ENCODE data around the gene ZMYND12. TPM values are rescaled to one million over a fixed set of nuclear protein-coding genes. Genes with fewer than 3 reads are reported as not detected.
"Not testable (repeated sequence)": the region's sequence is repeated elsewhere in the genome, so short reads cannot be mapped to it uniquely, and the experiment has no call there.

ZMYND12 gene
- total RNA-seq = under 1 TPM; 0.45 to 0.84 TPM

GRCh38 chr1:42456010-42456753 is at the start of gene ZMYND12, which contains the start of gene PPCS:
Gene ZMYND12 (minus strand): TSS chr1:42456022. CDS start chr1:42455997, 25 bp downstream.
Gene PPCS (plus strand): TSS chr1:42456543. CDS start chr1:42456566, 23 bp downstream.
- ATAC-seq = peak; percentile 88 to 93
- H3K27ac Mint-ChIP-seq = peak within 1 kb of the TSS; percentile 93 to 98
- H3K36me3 Mint-ChIP-seq = peaks cover 21 to 26% of the 10 kb centered on the region in 2 donors
- DNase-seq (ENCODE audit: low spot score in 2 of 2) = peak; percentile 88 to 94
- H3K9me3 Mint-ChIP-seq = no peaks in the 10 kb centered on the region

DNA sequence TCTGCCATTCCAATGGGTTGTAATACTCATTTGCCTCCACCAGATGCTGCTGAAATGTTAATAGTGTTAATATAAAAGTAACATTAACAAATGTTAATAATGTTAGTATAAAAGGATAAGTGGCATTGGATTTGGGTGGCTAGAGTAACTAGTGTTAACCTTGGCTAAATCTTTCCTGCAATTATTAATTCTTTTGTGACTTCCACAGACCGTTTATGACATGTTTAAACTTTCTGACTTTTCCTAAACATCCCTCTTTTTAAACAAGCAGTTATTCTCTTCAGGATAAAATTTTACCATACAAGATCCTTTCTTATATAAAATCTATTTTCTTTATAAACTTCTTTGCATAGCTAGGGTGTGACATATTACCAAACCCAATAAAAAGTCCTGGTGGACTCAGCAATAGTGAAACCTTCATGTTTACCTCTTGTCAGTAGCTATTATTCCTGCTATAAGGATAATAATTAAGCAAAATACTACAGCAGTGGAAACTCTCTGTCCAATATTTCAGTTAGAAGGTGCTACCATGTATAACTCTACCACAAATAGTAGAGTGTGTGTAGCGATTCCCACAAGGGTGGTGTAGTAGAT is 48.8 kb upstream of the ZMYND12 start:
- Mint-ChIP-seq H3K36me3 (peaks cover 32 to 40% of the 10 kb centered on the region in 2 donors), H3K9me3 (peaks cover 12 to 16% of the 10 kb centered on the region in 2 donors), H3K27ac (no peak overlapping the region)
- ATAC-seq = no peak
- no peak for DNase-seq (ENCODE audit: low spot score in 2 of 2)

DNA sequence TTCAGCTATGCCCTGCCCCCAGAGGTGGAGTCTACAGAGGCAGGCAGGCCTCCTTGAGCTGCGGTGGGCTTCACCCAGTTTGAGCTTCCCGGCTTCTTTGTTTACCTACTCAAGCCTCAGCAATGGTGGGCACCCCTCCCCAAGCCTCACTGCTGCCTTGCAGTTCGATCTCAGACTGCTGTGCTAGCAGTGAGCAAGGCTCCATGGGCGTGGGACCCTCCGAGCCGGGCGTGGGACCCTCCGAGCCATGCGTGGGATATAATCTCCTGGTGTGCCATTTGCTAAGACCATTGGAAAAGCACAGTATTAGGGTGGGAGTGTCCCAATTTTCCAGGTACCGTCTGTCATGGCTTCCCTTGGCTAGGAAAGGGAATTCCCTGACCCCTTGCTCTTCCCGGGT is 46.2 kb upstream of the ZMYND12 start:
- not testable (repeated sequence) for DNase-seq (ENCODE audit: low spot score in 2 of 2); ATAC-seq; H3K27ac Mint-ChIP-seq
- Mint-ChIP-seq H3K36me3 (peaks cover 19 to 26% of the 10 kb centered on the region in 2 donors), H3K9me3 (peaks cover 9 to 12% of the 10 kb centered on the region in 2 donors)

DNA sequence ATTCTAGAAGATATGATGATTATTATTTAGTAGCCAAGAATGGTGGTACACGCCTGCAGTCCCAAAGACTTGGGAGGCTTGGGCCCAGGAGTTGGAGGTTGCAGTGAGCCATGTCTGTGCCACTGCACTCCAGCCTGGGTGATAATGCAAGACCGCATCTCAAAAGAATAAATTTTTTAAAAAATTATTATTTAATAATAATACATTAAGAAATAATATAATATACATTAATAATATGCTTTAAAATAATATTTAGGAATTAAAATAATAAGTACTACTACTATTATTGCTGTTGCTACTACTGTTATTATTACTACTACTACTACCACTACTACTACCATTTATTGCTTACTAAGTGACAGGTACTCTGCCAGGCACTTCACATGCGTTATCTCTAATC is 34.4 kb upstream of the ZMYND12 start:
- peaks cover 0 to 6% of the 10 kb centered on the region in 2 donors for H3K36me3 Mint-ChIP-seq
- no peak overlapping the region for H3K27ac Mint-ChIP-seq
- peaks cover 0 to 8% of the 10 kb centered on the region in 2 donors for H3K9me3 Mint-ChIP-seq
- DNase-seq (ENCODE audit: low spot score in 2 of 2) (no peak), ATAC-seq (no peak)

DNA sequence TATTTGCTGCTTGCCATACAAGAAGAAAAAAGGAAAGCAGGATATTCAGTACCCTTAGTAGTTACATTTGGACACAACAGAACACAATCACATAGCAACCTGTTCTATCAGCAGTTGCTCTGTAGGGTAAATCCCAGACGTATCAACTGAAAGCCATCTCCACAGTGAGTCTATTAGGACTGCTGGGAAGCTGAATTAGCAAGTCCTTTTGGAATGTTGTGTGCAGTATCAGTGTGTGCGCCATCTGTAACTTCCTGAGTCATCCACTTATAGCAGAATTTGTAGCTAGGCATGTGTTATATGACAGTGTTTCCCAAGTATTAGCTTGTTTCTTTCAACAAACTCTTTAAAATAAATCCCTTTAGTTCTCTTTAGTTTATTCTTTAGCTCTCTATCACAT is 28.6 kb upstream of the ZMYND12 start:
- DNase-seq (ENCODE audit: low spot score in 2 of 2) (no peak), ATAC-seq (no peak)
- H3K9me3 Mint-ChIP-seq = no peaks in the 10 kb centered on the region
- H3K36me3 Mint-ChIP-seq = no peaks in the 10 kb centered on the region
- no peak overlapping the region for H3K27ac Mint-ChIP-seq

- H3K27ac Mint-ChIP-seq = no peak overlapping the region
- H3K9me3 Mint-ChIP-seq = no peaks in the 10 kb centered on the region
- DNase-seq (ENCODE audit: low spot score in 2 of 2) = no peak
- ATAC-seq = no peak
- no peaks in the 10 kb centered on the region for H3K36me3 Mint-ChIP-seq
These were observed 26.9 kb upstream of the ZMYND12 start for GRCh38 chr1:42482635-42483153.

GRCh38 chr1:42480921-42481320 is 25.1 kb upstream of the ZMYND12 start:
- Mint-ChIP-seq H3K36me3 (no peaks in the 10 kb centered on the region), H3K27ac (no peak overlapping the region)
- no peak for ATAC-seq

DNA sequence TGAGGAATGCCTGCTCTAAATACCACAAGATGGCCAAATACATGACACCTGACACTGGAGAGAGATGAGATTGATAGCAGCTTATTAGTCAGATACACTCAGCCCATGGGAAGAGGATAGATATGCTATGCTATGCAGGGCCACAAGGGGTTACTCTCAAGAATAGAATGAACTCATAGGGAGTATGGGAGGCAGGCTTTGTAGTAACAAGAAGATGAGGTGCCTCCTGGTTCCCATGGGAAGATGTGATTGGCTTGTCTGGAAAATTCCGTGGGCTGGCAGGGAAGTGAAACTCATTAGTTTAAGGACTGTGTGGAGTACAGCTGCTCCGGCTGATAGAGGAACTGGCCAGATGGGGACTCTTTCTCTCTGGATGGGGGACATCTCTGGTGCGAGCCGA is 23.8 kb upstream of the ZMYND12 start:
- H3K36me3 Mint-ChIP-seq = no peaks in the 10 kb centered on the region
- no peaks in the 10 kb centered on the region for H3K9me3 Mint-ChIP-seq
- H3K27ac Mint-ChIP-seq = no peak overlapping the region
- ATAC-seq (peak in 1 of 2 donors; percentile 50), DNase-seq (ENCODE audit: low spot score in 2 of 2) (no peak)

More at GRCh38 chr1:42480921-42481320, 25.1 kb upstream of the ZMYND12 start:
- no peak for DNase-seq (ENCODE audit: low spot score in 2 of 2)
- H3K9me3 Mint-ChIP-seq = no peaks in the 10 kb centered on the region

GRCh38 chr1:42477775-42478174 is 22.0 kb upstream of the ZMYND12 start:
- DNase-seq (ENCODE audit: low spot score in 2 of 2) (no peak), ATAC-seq (no peak)
- H3K27ac Mint-ChIP-seq = no peak overlapping the region
- H3K9me3 Mint-ChIP-seq = no peaks in the 10 kb centered on the region
- H3K36me3 Mint-ChIP-seq = no peaks in the 10 kb centered on the region

- DNase-seq (ENCODE audit: low spot score in 2 of 2); ATAC-seq; H3K27ac Mint-ChIP-seq; H3K9me3 Mint-ChIP-seq; H3K36me3 Mint-ChIP-seq: not testable (repeated sequence)
These were observed 21.5 kb upstream of the ZMYND12 start for GRCh38 chr1:42477354-42477753.

GRCh38 chr1:42476605-42477004 is 20.8 kb upstream of the ZMYND12 start:
- DNase-seq (ENCODE audit: low spot score in 2 of 2) (no peak), ATAC-seq (no peak)
- no peaks in the 10 kb centered on the region for H3K9me3 Mint-ChIP-seq
- no peak overlapping the region for H3K27ac Mint-ChIP-seq
- H3K36me3 Mint-ChIP-seq = no peaks in the 10 kb centered on the region

- ATAC-seq (no peak), DNase-seq (ENCODE audit: low spot score in 2 of 2) (no peak)
- no peaks in the 10 kb centered on the region for H3K36me3 Mint-ChIP-seq
- no peaks in the 10 kb centered on the region for H3K9me3 Mint-ChIP-seq
- no peak overlapping the region for H3K27ac Mint-ChIP-seq
These were observed 13.9 kb upstream of the ZMYND12 start for GRCh38 chr1:42469727-42470126.

DNA sequence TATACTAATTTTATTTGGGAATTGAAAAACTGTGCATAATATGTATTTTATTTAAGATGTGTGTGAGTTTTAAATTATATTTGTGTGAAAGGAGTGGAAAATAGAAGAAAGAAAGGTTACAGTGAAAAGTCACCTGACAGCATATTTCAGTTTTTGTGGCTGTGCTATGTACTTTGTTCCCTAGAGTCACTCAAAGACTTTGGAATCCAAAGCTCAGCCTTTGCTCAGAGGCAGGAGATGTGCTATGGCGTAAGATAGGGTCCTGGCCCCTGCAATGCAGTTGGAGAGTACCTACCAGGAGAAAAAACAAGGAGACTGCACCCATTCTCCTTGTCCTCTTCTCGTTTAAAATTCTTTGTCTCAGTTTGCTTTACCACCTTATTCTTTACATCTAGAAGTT is 10.2 kb upstream of the ZMYND12 start:
- no peaks in the 10 kb centered on the region for H3K36me3 Mint-ChIP-seq
- DNase-seq (ENCODE audit: low spot score in 2 of 2) = no peak
- no peaks in the 10 kb centered on the region for H3K9me3 Mint-ChIP-seq
- no peak overlapping the region for H3K27ac Mint-ChIP-seq
- ATAC-seq = no peak

GRCh38 chr1:42463921-42464320 is 8.1 kb upstream of the ZMYND12 start:
- no peaks in the 10 kb centered on the region for H3K9me3 Mint-ChIP-seq
- no peak for ATAC-seq
- no peak overlapping the region for H3K27ac Mint-ChIP-seq
- H3K36me3 Mint-ChIP-seq = peaks cover 0 to 7% of the 10 kb centered on the region in 2 donors
- DNase-seq (ENCODE audit: low spot score in 2 of 2) = no peak

DNA sequence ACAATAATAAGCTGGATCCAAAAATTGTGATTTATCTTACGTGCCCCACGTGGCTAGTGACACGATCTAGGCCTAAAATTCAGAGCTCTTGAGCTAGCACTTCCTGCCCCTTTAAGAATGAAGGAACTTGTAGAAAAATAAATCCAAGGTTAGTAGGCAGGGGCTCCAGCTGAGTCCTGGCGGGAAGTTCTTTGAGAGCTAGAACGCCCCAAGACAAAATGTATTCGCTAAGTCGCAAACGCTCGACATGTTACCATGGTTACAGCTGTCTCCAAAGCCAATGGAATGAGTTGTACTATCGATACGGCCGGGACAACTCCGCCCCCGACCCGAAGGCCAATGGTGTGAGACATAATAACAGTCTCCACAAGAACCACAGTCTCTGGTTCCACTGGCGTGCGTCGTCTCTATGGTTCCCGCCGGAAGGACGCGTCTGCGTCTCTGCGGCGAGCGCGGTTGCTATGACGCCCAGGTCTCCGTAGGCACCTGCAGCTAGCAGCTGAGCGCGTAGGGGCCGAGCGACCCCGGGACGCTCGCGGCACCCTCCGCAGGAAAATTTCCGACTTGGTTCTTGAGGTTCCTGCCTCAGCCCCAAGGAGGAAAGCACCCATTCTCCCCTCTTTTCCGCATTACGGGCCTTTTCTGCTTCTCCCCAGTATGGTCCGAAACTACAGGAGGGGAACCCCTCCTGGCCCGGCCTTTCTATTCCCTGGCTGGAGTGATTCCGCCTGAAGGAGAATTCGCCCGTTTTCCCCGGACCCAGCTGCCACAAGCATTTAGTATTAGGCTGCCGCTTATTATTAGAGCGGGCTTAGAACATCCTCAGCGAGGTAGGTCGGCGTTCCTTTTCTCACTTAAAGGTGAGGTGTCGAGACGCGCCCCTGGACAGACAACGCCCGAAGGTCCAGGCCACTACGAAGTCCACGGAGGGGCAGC is 7.3 kb upstream of the ZMYND12 start, which contains the start of gene CCDC30:
TSS of gene CCDC30 (plus strand) at position 459 of the 936 bp plus-strand sequence. CDS start 17,266 bp downstream, outside the sequence.
- DNase-seq (ENCODE audit: low spot score in 2 of 2) (peak; percentile 89 to 93), ATAC-seq (peak; percentile 100)
- Mint-ChIP-seq H3K9me3 (no peaks in the 10 kb centered on the region), H3K27ac (peak within 1 kb of the TSS; percentile 72 to 91), H3K36me3 (peaks cover 3 to 14% of the 10 kb centered on the region in 2 donors)

GRCh38 chr1:42461196-42461595 is 5.4 kb upstream of the ZMYND12 start:
- DNase-seq (ENCODE audit: low spot score in 2 of 2) = no peak
- no peak overlapping the region for H3K27ac Mint-ChIP-seq
- no peak for ATAC-seq
- peaks cover 14 to 26% of the 10 kb centered on the region in 2 donors for H3K36me3 Mint-ChIP-seq
- no peaks in the 10 kb centered on the region for H3K9me3 Mint-ChIP-seq
